ENCODE results near the gene GPC6. TPM values are rescaled to one million over a fixed set of nuclear protein-coding genes. Genes with fewer than 3 reads are reported as not detected.

Gene GPC6
- total RNA-seq, 6 donors from 2014 or later = 1.3 to 7.3 (median 3.4) TPM

DNA sequence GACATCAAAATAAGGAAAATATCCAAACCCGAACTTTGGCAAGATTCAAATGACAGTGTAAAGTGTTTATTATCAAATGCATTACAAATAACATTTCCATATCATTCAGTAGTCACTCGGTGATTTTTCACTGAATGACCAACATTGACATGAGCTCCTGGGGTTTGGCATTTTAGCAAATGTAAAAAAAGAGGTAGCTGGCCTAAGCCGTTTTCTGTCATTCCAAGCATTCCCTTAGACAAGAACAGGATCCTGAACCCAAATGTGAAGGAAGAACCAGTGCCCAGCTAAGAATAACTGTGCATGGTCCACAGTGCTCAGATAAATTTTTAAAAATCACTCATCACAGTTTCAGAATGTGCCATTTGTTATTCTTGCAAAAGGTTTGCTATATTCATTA is 327.9 kb downstream of the GPC6 start:
- TF ChIP-seq, protein P1, sequence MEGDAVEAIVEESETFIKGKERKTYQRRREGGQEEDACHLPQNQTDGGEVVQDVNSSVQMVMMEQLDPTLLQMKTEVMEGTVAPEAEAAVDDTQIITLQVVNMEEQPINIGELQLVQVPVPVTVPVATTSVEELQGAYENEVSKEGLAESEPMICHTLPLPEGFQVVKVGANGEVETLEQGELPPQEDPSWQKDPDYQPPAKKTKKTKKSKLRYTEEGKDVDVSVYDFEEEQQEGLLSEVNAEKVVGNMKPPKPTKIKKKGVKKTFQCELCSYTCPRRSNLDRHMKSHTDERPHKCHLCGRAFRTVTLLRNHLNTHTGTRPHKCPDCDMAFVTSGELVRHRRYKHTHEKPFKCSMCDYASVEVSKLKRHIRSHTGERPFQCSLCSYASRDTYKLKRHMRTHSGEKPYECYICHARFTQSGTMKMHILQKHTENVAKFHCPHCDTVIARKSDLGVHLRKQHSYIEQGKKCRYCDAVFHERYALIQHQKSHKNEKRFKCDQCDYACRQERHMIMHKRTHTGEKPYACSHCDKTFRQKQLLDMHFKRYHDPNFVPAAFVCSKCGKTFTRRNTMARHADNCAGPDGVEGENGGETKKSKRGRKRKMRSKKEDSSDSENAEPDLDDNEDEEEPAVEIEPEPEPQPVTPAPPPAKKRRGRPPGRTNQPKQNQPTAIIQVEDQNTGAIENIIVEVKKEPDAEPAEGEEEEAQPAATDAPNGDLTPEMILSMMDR (IDR thresholded peaks at IDR 0.05) = no peak
- no peak for TF ChIP-seq POLR2AphosphoS5 (IDR thresholded peaks at IDR 0.05)
- no peak for TF ChIP-seq EP300 (IDR thresholded peaks at IDR 0.05)
- no peak for TF ChIP-seq POLR2A (IDR thresholded peaks at IDR 0.05)
- H3K4me1 ChIP-seq = no peaks in the 10 kb centered on the region
- H3K4me3 ChIP-seq = no peak overlapping the region
- 69 to 84% methylated on average over 3 of the region's 3 CpGs for WGBS, 2 donors
- DNase-seq (no peak), ATAC-seq (ENCODE audit: low FRiP score in 2 of 2) (no peak)
- no peak overlapping the region for H3K27ac ChIP-seq
- H3K36me3 ChIP-seq = no peaks in the 10 kb centered on the region
- H3K9me3 ChIP-seq = no peaks in the 10 kb centered on the region
- H3K27me3 ChIP-seq = no peaks in the 10 kb centered on the region

DNA sequence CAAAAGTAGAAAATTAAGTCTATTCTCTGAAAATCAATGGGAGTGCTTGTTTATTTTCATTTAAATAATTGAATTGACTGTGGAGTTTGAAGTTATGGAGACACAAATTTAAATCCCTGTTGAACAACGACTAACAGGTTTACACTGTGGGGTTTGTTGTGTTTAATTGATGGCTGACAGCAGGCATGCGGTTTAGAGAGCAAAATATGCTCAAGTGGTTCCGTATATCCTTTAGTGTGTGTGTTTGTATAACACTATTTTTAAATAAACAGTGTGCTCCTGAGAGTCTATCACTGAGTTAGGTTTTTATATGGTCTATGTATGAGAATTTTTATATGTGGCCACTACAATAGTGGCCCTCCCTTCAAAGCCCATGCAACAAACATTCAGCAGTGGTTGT is 332.0 kb downstream of the GPC6 start:
- 49 to 57% methylated on average over 3 of the region's 3 CpGs for whole genome bisulfite sequencing, 2 donors
- DNase-seq (no peak), ATAC-seq (ENCODE audit: low FRiP score in 2 of 2) (no peak)
- Histone ChIP-seq H3K27me3 (no peaks in the 10 kb centered on the region), H3K27ac (no peak overlapping the region), H3K9me3 (no peaks in the 10 kb centered on the region), H3K4me1 (no peaks in the 10 kb centered on the region), H3K36me3 (no peaks in the 10 kb centered on the region), H3K4me3 (no peak overlapping the region)
- TF ChIP-seq EP300 (IDR thresholded peaks at IDR 0.05) = no peak

DNA sequence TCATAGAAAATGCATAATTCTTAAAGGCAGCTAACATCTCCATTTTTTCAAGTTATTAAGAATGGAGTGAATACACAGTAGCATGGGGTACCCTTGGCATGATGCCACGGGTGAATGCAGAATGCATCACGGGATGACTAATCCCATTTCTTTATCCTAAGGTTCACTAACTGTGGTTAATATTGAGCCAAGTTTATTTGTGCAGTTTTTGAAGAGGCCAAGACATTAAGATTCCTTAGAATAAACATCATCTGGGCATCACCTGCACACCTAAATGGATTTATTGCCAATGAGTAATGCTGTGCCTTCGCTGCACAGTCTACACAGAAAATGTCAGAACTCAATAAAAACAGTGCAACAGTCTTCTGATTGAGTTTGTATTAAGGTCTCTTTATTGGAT is 333.1 kb downstream of the GPC6 start:
- DNase-seq (no peak), ATAC-seq (ENCODE audit: low FRiP score in 2 of 2) (no peak)
- no peak for TF ChIP-seq EP300 (IDR thresholded peaks at IDR 0.05)
- TF ChIP-seq, protein P1 (IDR thresholded peaks at IDR 0.05) = no peak
- no peak for TF ChIP-seq POLR2AphosphoS5 (IDR thresholded peaks at IDR 0.05)
- no peak for TF ChIP-seq POLR2A (IDR thresholded peaks at IDR 0.05)
- no peaks in the 10 kb centered on the region for H3K36me3 ChIP-seq
- H3K4me3 ChIP-seq = no peak overlapping the region
- no peaks in the 10 kb centered on the region for H3K9me3 ChIP-seq
- H3K27ac ChIP-seq = no peak overlapping the region
- 78 to 84% methylated on average over 3 of the region's 3 CpGs for WGBS, 2 donors
- H3K4me1 ChIP-seq = no peaks in the 10 kb centered on the region
- no peaks in the 10 kb centered on the region for H3K27me3 ChIP-seq

DNA sequence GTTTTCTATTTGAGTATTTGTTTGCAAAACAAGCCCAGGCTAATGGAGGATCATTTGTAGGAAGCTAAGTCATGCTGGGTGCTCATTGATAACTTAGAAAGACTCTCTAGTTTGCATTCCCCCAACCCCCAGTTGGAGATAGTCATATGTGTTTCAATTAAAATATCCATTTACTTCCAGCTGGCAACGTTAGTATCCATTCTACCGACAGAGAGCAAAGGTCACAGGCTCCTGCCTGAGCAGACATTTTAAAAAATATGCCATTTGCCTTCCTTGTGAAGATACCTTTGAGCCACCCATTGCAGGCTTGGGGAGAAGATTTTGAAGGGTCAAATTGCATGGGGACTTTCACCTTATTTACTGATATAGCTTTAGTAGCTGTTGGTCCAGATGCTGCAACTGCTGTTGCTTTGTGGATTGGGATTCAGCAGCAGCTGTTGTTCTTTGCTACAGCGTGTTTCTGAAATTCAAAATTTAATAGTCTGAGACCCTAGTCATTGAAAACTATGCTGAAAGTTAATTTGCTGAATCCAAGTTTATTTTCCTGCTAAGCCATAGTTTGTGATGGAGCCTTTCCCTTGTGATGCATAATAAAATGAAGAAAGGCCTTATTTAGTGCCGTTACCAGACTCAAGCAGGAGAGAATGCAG is 335.1 kb downstream of the GPC6 start:
- H3K4me1 ChIP-seq = no peaks in the 10 kb centered on the region
- no peak for DNase-seq
- H3K9me3 ChIP-seq = no peaks in the 10 kb centered on the region
- 76 to 78% methylated on average over 4 of the region's 4 CpGs for WGBS, 2 donors
- H3K27ac ChIP-seq = no peak overlapping the region
- no peak for TF ChIP-seq POLR2AphosphoS5 (IDR thresholded peaks at IDR 0.05)
- TF ChIP-seq, protein P1 (IDR thresholded peaks at IDR 0.05) = no peak
- H3K36me3 ChIP-seq = no peaks in the 10 kb centered on the region
- ATAC-seq (ENCODE audit: low FRiP score in 2 of 2) = no peak
- no peak overlapping the region for H3K4me3 ChIP-seq
- no peaks in the 10 kb centered on the region for H3K27me3 ChIP-seq

DNA sequence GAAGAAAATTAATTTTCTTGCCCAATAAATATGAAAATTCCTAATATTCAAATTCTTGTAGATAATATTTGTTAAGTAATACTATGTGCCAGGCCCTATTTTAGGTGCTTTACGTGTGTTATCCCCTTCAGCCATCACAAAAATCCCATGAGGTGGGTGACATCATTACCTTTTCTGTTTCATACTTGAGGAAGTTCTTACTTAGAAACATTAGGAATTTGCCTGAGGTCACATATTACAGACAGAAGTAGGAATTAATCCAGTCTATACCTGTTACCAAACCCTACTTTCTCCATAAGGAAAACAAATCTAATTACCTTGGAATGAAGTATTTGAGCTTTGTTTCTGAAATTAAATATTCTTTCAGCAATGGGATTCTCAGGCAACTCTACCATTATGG is 336.1 kb downstream of the GPC6 start:
- Histone ChIP-seq H3K27me3 (no peaks in the 10 kb centered on the region), H3K27ac (no peak overlapping the region), H3K9me3 (no peaks in the 10 kb centered on the region), H3K4me1 (no peaks in the 10 kb centered on the region), H3K36me3 (no peaks in the 10 kb centered on the region), H3K4me3 (no peak overlapping the region)
- TF ChIP-seq POLR2AphosphoS5 (IDR thresholded peaks at IDR 0.05) (no peak), POLR2A (IDR thresholded peaks at IDR 0.05) (no peak), EP300 (IDR thresholded peaks at IDR 0.05) (no peak)
- TF ChIP-seq, protein P1 (IDR thresholded peaks at IDR 0.05) = no peak
- no peak for DNase-seq
- no peak for ATAC-seq (ENCODE audit: low FRiP score in 2 of 2)
- 69 to 75% methylated on average over 1 of the region's 1 CpG for WGBS, 2 donors
